Gastroesophageal sphincter (tissue), 3 donors: Measurements from ENCODE around the gene ITGB1BP1.

Experiments used
- CTCF ChIP-seq, 4 experiments: fragments of 200-600 bp in 2 of 4; fragments of 450-650 bp in 2 of 4; sonication (generic) in 1 of 4; IDR thresholded peaks; one replicate each; pipeline ENCODE4 v1.5.1; 2017 to 2019; ENCODE audit warnings: antibody characterized with exemption in 4 of 4, mild to moderate bottlenecking in 2 of 4, moderate library complexity in 2 of 4
- EP300 ChIP-seq: sonication (generic); formaldehyde crosslinking; IDR thresholded peaks from one replicate; pipeline ENCODE4 v1.6.1; 2017; ENCODE audit warnings: antibody characterized with exemption, mild to moderate bottlenecking
- POLR2A ChIP-seq, 2 donors: fragments of 450-650 bp; IDR thresholded peaks; one replicate each; pipeline ENCODE4 v1.6.1; 2017; ENCODE audit warnings: antibody characterized with exemption in 2 of 2, mild to moderate bottlenecking in 2 of 2, moderate library complexity in 1 of 2

- TF ChIP-seq CTCF (IDR thresholded peaks at IDR 0.05) (no peak), POLR2A (IDR thresholded peaks at IDR 0.05) (no peak), EP300 (no peak)
Measured at GRCh38 chr2:9375857-9376428, 47.4 kb downstream of the ITGB1BP1 start.
